Activated T-cell treated with anti-CD3 and anti-CD28 coated beads, Interleukin-2, amount 50 U/mL, for 4 hours (primary cell): Measurements from ENCODE around the gene MT1B. TPM values are rescaled to one million over a fixed set of nuclear protein-coding genes. Genes with fewer than 3 reads are reported as not detected.

Experiments used
- ATAC-seq, 2 donors: fragments of 200-7000 bp; cut with Tn5 transposase; one replicate each; pipeline ENCODE4 v1.10.0; 2021
- DNase-seq: peaks from one replicate; pipeline ENCODE4 v3.0.0-alpha.2; 2020
- H3K27me3 Mint-ChIP-seq: one replicate; pipeline ENCODE4 v1.8.0; 2021; ENCODE audit warnings: low read depth, mixed read lengths
- H3K36me3 Mint-ChIP-seq: one replicate; pipeline ENCODE4 v1.8.0; 2022; ENCODE audit warnings: mixed read lengths; ENCODE audit not compliant: insufficient read depth
- H3K4me1 Mint-ChIP-seq: one replicate; pipeline ENCODE4 v1.8.0; 2021; ENCODE audit warnings: low read depth, mixed read lengths
- H3K4me3 Mint-ChIP-seq: one replicate; pipeline ENCODE4 v1.8.0; 2021; ENCODE audit warnings: mild to moderate bottlenecking, moderate library complexity, mixed read lengths
- H3K9me3 Mint-ChIP-seq: one replicate; pipeline ENCODE4 v1.8.0; 2021; ENCODE audit warnings: mixed read lengths
- total RNA-seq, 3 donors: library from RNA; stranded (reverse); gene quantifications; one replicate each; pipeline ENCODE4 v1.2.1, GENCODE V29; 2021

Gene MT1B
- total RNA-seq, 3 donors from 2014 or later, result not detected

DNA sequence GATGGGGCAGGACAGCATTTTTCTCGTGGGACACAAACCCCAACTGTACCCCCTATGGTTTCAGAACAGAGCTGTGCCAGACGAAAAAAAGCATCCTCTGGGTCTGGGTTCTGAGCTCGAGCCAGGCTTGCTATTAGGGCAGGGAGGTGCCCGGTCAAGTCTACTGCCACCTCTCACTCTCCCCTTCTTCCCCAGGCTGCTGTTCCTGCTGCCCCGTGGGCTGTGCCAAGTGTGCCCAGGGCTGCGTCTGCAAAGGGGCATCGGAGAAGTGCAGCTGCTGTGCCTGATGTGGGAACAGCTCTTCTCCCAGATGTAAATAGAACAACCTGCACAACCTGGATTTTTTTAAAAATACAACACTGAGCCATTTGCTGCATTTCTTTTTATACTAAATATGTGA, 25.0 kb upstream of the MT1B start:
- DNase-seq, result no peak
- no peak for ATAC-seq
- H3K4me1 Mint-ChIP-seq, result peaks cover 10% of the 10 kb centered on the region
- H3K4me3 Mint-ChIP-seq, result peak overlapping the region; percentile 85
- H3K36me3 Mint-ChIP-seq, result no peaks in the 10 kb centered on the region
- H3K9me3 Mint-ChIP-seq, result no peaks in the 10 kb centered on the region
- peaks cover 32% of the 10 kb centered on the region for H3K27me3 Mint-ChIP-seq

- Mint-ChIP-seq H3K4me3 (no peak overlapping the region), H3K4me1 (peaks cover 17% of the 10 kb centered on the region), H3K9me3 (no peaks in the 10 kb centered on the region), H3K36me3 (no peaks in the 10 kb centered on the region), H3K27me3 (peaks cover 49% of the 10 kb centered on the region)
- ATAC-seq (no peak), DNase-seq (no peak)
These were observed 23.0 kb upstream of the MT1B start for GRCh38 chr16:56628486-56629350.

- H3K9me3 Mint-ChIP-seq, result no peaks in the 10 kb centered on the region
- no peak for DNase-seq
- no peak for ATAC-seq
- no peaks in the 10 kb centered on the region for H3K36me3 Mint-ChIP-seq
- no peak overlapping the region for H3K4me3 Mint-ChIP-seq
- peaks cover 55% of the 10 kb centered on the region for H3K27me3 Mint-ChIP-seq
- peaks cover 19% of the 10 kb centered on the region for H3K4me1 Mint-ChIP-seq
These were observed 22.2 kb upstream of the MT1B start for GRCh38 chr16:56629531-56629930.

GRCh38 chr16:56630134-56630533, 21.6 kb upstream of the MT1B start:
- Mint-ChIP-seq H3K4me1 (peaks cover 20% of the 10 kb centered on the region), H3K9me3 (no peaks in the 10 kb centered on the region), H3K4me3 (no peak overlapping the region), H3K36me3 (no peaks in the 10 kb centered on the region), H3K27me3 (peaks cover 58% of the 10 kb centered on the region)
- no peak for DNase-seq
- ATAC-seq, result no peak

- no peak for ATAC-seq
- peaks cover 60% of the 10 kb centered on the region for H3K27me3 Mint-ChIP-seq
- H3K9me3 Mint-ChIP-seq, result no peaks in the 10 kb centered on the region
- no peaks in the 10 kb centered on the region for H3K36me3 Mint-ChIP-seq
- H3K4me3 Mint-ChIP-seq, result no peak overlapping the region
- no peak for DNase-seq
- H3K4me1 Mint-ChIP-seq, result peaks cover 22% of the 10 kb centered on the region
These were observed 20.5 kb upstream of the MT1B start for GRCh38 chr16:56631197-56631596.

- no peaks in the 10 kb centered on the region for H3K36me3 Mint-ChIP-seq
- no peaks in the 10 kb centered on the region for H3K9me3 Mint-ChIP-seq
- ATAC-seq, result no peak
These were observed 19.9 kb upstream of the MT1B start for GRCh38 chr16:56631832-56632155.

GRCh38 chr16:56632156-56632847, 19.4 kb upstream of the MT1B start, which contains the start of gene MT1M:
MT1M (plus strand) TSS chr16:56632659; CDS start chr16:56632732, 73 bp downstream.
- ATAC-seq (peak; percentile 54 to 70), DNase-seq (no peak)
- Mint-ChIP-seq H3K4me3 (peak within 1 kb of the TSS; percentile 60), H3K4me1 (peaks cover 22% of the 10 kb centered on the region), H3K9me3 (no peaks in the 10 kb centered on the region), H3K27me3 (peaks cover 65% of the 10 kb centered on the region), H3K36me3 (no peaks in the 10 kb centered on the region)

More at GRCh38 chr16:56631832-56632155, 19.9 kb upstream of the MT1B start:
- peak overlapping the region; percentile 60 for H3K4me3 Mint-ChIP-seq
- peaks cover 22% of the 10 kb centered on the region for H3K4me1 Mint-ChIP-seq
- peaks cover 65% of the 10 kb centered on the region for H3K27me3 Mint-ChIP-seq
- DNase-seq, result no peak

DNA sequence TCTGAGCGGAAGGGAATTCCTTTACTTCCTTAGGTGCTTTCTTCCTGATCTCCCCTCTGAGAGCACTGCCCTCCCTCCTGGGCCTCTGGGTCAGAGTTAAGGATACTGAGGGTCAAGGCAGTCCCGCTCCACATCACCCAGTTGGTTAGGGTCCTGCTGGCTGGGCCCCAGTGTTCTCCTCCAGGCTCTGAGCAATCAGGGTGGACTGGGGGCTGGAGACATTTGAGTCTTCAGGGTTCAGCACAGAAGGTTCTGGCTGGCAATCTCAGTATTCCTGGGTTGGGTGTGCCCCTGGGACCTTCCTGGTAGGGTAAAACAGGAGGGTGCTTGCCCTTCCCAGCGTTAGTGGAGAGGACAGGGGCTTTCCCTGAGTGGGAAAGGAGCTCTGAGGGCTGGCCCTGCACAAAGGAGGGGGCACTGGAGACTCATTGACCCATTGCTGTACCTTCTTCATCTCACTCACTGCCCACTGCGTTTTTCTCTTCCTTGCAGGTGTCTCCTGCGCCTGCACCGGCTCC, 18.8 kb upstream of the MT1B start:
- Mint-ChIP-seq H3K4me1 (peaks cover 25% of the 10 kb centered on the region), H3K4me3 (peak overlapping the region; percentile 40)
- no peak for ATAC-seq

GRCh38 chr16:56633535-56633934, 18.2 kb upstream of the MT1B start:
- no peaks in the 10 kb centered on the region for H3K9me3 Mint-ChIP-seq
- ATAC-seq (no peak), DNase-seq (no peak)
- H3K4me1 Mint-ChIP-seq, result peaks cover 28% of the 10 kb centered on the region
- no peaks in the 10 kb centered on the region for H3K36me3 Mint-ChIP-seq
- H3K4me3 Mint-ChIP-seq, result no peak overlapping the region
- H3K27me3 Mint-ChIP-seq, result peaks cover 74% of the 10 kb centered on the region

More for the DNA sequence above, 18.8 kb upstream of the MT1B start:
- Mint-ChIP-seq H3K27me3 (peaks cover 71% of the 10 kb centered on the region), H3K36me3 (no peaks in the 10 kb centered on the region), H3K9me3 (no peaks in the 10 kb centered on the region)
- DNase-seq, result no peak

- no peak for DNase-seq
- no peak for ATAC-seq
- Mint-ChIP-seq H3K9me3 (no peaks in the 10 kb centered on the region), H3K36me3 (no peaks in the 10 kb centered on the region), H3K27me3 (peaks cover 82% of the 10 kb centered on the region), H3K4me3 (peak overlapping the region; percentile 35), H3K4me1 (peaks cover 30% of the 10 kb centered on the region)
These were observed 16.8 kb upstream of the MT1B start for GRCh38 chr16:56634715-56635440.

- no peaks in the 10 kb centered on the region for H3K9me3 Mint-ChIP-seq
- DNase-seq, result no peak
- H3K27me3 Mint-ChIP-seq, result peaks cover 87% of the 10 kb centered on the region
- H3K4me3 Mint-ChIP-seq, result peak overlapping the region; percentile 11
- peak in 1 of 2 donors; percentile 10 for ATAC-seq
- H3K36me3 Mint-ChIP-seq, result no peaks in the 10 kb centered on the region
- H3K4me1 Mint-ChIP-seq, result peaks cover 30% of the 10 kb centered on the region
These were observed 16.2 kb upstream of the MT1B start for GRCh38 chr16:56635441-56635967.

- H3K4me3 Mint-ChIP-seq, result no peak overlapping the region
- H3K27me3 Mint-ChIP-seq, result peaks cover 78% of the 10 kb centered on the region
- DNase-seq (no peak), ATAC-seq (no peak)
- no peaks in the 10 kb centered on the region for H3K36me3 Mint-ChIP-seq
- peaks cover 27% of the 10 kb centered on the region for H3K4me1 Mint-ChIP-seq
- H3K9me3 Mint-ChIP-seq, result no peaks in the 10 kb centered on the region
These were observed 14.9 kb upstream of the MT1B start for GRCh38 chr16:56636616-56637413.
